ENCODE data around the gene ELMOD3.
"Not testable (repeated sequence)": the region's sequence is repeated elsewhere in the genome, so short reads cannot be mapped to it uniquely, and the experiment has no call there.

Gene ELMOD3

GRCh38 chr2:85427300-85427835 lies 72.8 kb downstream of the ELMOD3 start:
- no peak for DNase-seq (ENCODE audit: low spot score)

- no peak for DNase-seq (ENCODE audit: low spot score)
These were observed 73.8 kb downstream of the ELMOD3 start for GRCh38 chr2:85428343-85428881.

- no peak for DNase-seq (ENCODE audit: low spot score)
These were observed 74.8 kb downstream of the ELMOD3 start for GRCh38 chr2:85429213-85429923.

GRCh38 chr2:85429924-85430289 lies 75.3 kb downstream of the ELMOD3 start:
- no peak for DNase-seq (ENCODE audit: low spot score)

GRCh38 chr2:85430752-85431569 lies 76.4 kb downstream of the ELMOD3 start:
- DNase-seq (ENCODE audit: low spot score): no peak

GRCh38 chr2:85431570-85432205 lies 77.1 kb downstream of the ELMOD3 start:
- DNase-seq (ENCODE audit: low spot score): no peak

GRCh38 chr2:85433511-85434089 lies 79.0 kb downstream of the ELMOD3 start:
- DNase-seq (ENCODE audit: low spot score): peak; percentile 95

- no peak for DNase-seq (ENCODE audit: low spot score)
These were observed 80.1 kb downstream of the ELMOD3 start for GRCh38 chr2:85434696-85435095.

GRCh38 chr2:85435220-85435958 lies 80.8 kb downstream of the ELMOD3 start:
- DNase-seq (ENCODE audit: low spot score): no peak

GRCh38 chr2:85435981-85436835 lies 81.6 kb downstream of the ELMOD3 start:
- DNase-seq (ENCODE audit: low spot score): no peak

- DNase-seq (ENCODE audit: low spot score): no peak
These were observed 82.4 kb downstream of the ELMOD3 start for GRCh38 chr2:85436836-85437487.

- peak; percentile 91 for DNase-seq (ENCODE audit: low spot score)
These were observed 83.1 kb downstream of the ELMOD3 start for GRCh38 chr2:85437488-85438200.

GRCh38 chr2:85438201-85439024 lies 83.8 kb downstream of the ELMOD3 start:
- DNase-seq (ENCODE audit: low spot score): peak; percentile 23

- no peak for DNase-seq (ENCODE audit: low spot score)
These were observed 84.5 kb downstream of the ELMOD3 start for GRCh38 chr2:85439025-85439472.

- DNase-seq (ENCODE audit: low spot score): not testable (repeated sequence)
These were observed 85.0 kb downstream of the ELMOD3 start for GRCh38 chr2:85439569-85439968.

- no peak for DNase-seq (ENCODE audit: low spot score)
These were observed 85.4 kb downstream of the ELMOD3 start for GRCh38 chr2:85439986-85440385.

- no peak for DNase-seq (ENCODE audit: low spot score)
These were observed 86.2 kb downstream of the ELMOD3 start for GRCh38 chr2:85440729-85441128.
